Cardiac fibroblast (primary cell): ENCODE data around the gene MAVS.
A peak's percentile ranks its signal among the peaks of the same experiment; 100 is the strongest.
"Not testable (repeated sequence)": the region's sequence is repeated elsewhere in the genome, so short reads cannot be mapped to it uniquely, and the experiment has no call there.

ENCODE experiments used
- DNase-seq, 2 donors: peaks; one replicate each; pipeline versions ENCODE4 v3.0.0 to v3.0.0-alpha.2; 2010; ENCODE audit warnings: low read depth in 2 of 2
- H3K4me3 ChIP-seq, 2 donors: replicated peaks in 1 of 2; 1 replicate in 1 of 2; 2 replicates in 1 of 2; pipeline ENCODE4 v1.5.1; 2011; ENCODE audit warnings: low read depth in 2 of 2, low read length in 2 of 2, mild to moderate bottlenecking in 2 of 2, moderate library complexity in 1 of 2
- TF ChIP-seq, protein P1 (sequence below): IDR thresholded peaks from one replicate; pipeline ENCODE4 v1.5.1; 2011; ENCODE audit warnings: low read depth, mild to moderate bottlenecking, low read length, inconsistent platforms

Gene MAVS

DNA sequence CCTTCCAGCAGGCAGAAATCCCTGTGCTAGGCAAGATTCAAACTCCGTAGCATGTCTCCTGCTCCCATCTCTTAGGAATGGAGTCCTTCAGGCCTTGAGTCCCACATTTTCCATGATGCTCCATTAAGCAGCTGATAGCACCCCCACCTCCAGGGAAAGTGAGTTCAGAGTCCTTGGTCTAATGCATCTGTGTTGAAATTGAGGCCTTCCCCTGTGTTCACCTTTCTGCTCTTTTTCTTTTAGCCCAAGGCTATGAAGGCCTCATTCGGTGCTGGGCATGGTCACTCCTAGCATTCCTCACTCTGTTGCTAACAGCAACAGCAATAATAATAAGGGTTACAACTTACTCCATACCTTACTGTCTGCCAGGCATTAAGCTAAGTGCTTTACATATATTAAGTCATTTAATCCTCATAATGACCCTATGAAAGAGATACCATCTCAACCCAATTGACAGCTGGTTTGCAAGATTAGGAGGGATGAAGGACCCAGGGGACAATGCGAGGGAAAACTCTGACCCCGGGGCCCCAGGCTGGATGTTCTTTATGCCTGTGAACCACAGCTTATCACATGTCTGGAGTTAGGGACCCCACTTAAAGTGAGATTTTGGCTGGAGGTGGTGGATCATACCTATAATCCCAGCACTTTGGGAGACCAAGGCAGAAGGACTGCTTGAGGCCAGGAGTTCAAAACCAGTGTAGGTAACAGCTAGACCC, 25.1 kb downstream of the MAVS start:
- no peak overlapping the region for H3K4me3 ChIP-seq
- no peak for DNase-seq
- TF ChIP-seq, protein P1, sequence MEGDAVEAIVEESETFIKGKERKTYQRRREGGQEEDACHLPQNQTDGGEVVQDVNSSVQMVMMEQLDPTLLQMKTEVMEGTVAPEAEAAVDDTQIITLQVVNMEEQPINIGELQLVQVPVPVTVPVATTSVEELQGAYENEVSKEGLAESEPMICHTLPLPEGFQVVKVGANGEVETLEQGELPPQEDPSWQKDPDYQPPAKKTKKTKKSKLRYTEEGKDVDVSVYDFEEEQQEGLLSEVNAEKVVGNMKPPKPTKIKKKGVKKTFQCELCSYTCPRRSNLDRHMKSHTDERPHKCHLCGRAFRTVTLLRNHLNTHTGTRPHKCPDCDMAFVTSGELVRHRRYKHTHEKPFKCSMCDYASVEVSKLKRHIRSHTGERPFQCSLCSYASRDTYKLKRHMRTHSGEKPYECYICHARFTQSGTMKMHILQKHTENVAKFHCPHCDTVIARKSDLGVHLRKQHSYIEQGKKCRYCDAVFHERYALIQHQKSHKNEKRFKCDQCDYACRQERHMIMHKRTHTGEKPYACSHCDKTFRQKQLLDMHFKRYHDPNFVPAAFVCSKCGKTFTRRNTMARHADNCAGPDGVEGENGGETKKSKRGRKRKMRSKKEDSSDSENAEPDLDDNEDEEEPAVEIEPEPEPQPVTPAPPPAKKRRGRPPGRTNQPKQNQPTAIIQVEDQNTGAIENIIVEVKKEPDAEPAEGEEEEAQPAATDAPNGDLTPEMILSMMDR = no peak

DNA sequence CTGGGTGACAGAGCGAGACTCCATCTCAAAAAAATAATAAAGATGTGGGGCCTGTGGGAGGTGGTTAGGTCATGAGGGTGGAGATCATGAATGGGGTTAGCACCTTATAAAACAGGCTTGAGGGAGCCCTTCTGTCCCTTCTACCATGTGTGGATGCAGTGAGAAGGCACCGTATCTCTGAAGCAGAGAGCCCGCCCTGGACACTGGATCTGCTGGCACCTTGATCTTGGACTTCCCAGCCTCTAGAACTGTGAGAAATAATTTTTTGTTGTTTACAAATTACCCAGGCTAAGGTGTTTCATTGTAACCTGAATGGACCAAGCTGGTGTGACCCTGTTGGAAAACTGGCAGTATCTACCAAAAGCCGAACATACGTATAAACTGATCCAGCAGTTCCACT, 26.9 kb downstream of the MAVS start:
- TF ChIP-seq, protein P1 = no peak
- DNase-seq = no peak
- no peak overlapping the region for H3K4me3 ChIP-seq

DNA sequence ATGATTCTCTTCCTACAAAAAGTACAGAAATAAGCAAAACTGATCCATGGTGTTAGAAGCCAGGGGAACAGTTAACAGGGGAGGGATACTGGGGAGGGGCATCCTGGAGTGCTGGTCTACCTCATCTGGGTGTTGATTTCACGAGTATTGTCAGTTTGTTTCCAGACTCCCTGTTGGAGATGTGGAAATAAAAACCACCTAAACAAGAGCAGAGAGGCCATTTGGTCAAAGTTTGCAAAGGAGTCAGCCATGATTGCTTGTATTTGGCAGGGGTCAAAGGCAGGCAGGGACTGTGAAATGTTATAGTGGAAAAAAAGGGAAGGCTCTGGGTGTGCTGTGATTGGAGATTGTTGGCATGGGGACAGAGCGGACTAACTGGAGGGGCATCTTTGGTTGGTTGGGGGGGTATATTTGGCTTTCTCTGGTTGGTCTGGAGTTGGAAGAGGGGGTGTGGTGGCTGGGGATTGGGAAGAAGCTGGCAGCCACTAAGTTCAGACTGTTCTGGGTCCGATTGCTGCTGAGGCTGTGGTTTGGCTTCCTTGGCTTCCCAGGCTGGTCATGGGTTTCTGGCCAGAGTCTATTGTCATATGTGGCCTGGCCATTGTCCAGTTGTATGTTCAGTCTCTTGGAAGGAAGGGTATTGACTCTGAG, 27.7 kb downstream of the MAVS start:
- peak in 1 of 2 donors; percentile 29 for DNase-seq
- TF ChIP-seq, protein P1 = no peak
- no peak overlapping the region for H3K4me3 ChIP-seq

DNA sequence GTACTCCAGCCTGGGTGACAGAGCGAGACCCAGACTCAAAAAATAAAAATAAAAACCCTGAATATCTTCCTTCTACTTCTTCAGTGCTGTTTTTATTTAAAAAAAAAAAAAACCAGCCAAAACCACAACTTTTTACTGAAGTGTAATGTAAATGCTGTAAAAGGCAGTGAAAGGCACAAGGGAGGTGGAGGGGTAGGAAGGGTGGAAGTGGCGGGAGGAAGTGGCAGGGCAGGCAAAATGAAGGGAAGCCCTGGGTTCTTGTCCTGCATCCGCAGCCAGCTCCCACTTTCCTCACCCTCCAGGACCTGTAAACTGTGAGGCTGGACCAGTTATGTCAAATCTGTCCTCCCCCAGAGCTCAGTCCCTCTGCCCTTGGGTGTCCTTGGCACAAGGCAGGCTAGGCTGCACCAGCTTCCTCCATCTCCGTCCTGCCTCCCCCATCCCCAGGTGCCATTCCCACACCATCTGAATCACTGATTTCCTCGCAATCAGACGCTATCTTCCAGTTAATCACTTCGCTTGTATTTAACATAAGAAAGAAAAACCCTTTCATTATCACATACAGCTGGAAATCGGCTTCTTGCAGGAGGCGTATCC, 28.8 kb downstream of the MAVS start:
- no peak for DNase-seq
- TF ChIP-seq, protein P1 = no peak
- H3K4me3 ChIP-seq = no peak overlapping the region

DNA sequence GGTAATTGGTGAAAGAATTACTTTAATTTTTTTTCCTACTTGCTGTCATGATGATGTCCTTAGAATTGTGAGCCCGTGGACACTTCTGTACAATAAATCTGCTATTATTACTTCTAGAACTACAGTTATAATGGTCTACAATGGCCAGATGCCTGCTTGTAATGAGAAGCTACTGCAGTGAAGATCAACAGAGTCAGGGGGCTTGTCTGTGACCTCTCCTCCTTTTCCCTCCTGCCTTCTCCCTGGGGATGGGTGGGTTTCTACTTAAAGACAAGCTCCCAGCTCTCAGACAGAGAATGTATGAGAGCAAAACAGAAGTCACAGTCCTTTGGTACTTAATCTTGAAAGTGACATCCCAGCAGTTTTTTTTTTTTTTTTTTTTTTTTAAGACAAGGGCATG, 29.4 kb downstream of the MAVS start:
- no peak overlapping the region for H3K4me3 ChIP-seq
- TF ChIP-seq, protein P1 = no peak
- DNase-seq = no peak

DNA sequence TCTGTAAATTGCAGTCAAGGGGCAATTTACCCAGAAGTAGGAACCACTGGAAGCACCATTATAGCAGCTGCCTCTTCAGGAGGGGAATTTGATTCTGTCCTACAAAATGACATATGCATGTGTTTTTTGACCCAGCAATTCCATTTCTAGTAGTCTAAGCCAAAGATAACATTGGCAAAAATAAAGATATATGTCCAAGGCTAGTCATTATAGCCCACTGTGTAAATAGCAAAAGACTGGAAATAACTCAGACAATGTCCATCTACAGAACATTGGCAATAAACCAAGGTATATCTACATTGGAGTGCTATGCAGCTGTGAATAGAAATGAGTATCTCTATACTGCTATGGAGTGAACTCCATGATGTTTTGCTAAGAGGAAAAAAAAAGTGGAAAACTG, 30.0 kb downstream of the MAVS start:
- TF ChIP-seq, protein P1 = no peak
- DNase-seq = no peak
- H3K4me3 ChIP-seq = no peak overlapping the region

DNA sequence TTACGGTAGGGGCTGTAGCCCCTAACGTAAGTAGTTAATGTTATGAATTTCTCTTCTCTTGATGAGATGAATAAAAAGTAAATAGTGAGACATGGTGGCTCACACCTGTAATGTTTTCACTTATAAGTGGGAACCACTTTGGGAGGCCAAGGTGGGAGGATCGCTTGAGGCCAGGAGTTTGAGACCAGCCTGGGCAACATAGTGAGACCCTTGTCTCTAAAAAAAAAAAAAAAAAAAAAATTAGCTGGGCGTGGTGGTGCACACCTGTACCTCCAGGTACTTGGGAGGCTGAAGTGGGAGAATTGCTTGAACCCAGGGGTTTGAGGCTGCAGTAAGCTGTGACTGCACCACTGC, 32.3 kb downstream of the MAVS start:
- not testable (repeated sequence) for DNase-seq, H3K4me3 ChIP-seq
